ENCODE results near the gene EML2. TPM values are rescaled to one million over a fixed set of nuclear protein-coding genes. Genes with fewer than 3 reads are reported as not detected.

The EML2 gene
- total RNA-seq, 1 donor from 2014 or later, result 54.4 TPM

- Histone ChIP-seq H3K9me3 (no peaks in the 10 kb centered on the region), H3K4me3 (no peak overlapping the region), H3K27ac (no peak overlapping the region), H3K27me3 (no peaks in the 10 kb centered on the region), H3K36me3 (no peaks in the 10 kb centered on the region), H3K4me1 (no peaks in the 10 kb centered on the region)
- TF ChIP-seq CTCF (IDR thresholded peaks at IDR 0.05), result no peak
- intact Hi-C loops (cut with DNase I), result no loop called here
- DNase-seq (no peak), ATAC-seq (no peak)
These were observed 20.0 kb upstream of the EML2 start for GRCh38 chr19:45659096-45659729.

GRCh38 chr19:45657520-45658167 is 18.4 kb upstream of the EML2 start:
- intact Hi-C loops (cut with DNase I), result no loop called here
- H3K9me3 ChIP-seq, result no peaks in the 10 kb centered on the region
- DNase-seq (no peak), ATAC-seq (no peak)
- no peaks in the 10 kb centered on the region for H3K27me3 ChIP-seq
- no peak for TF ChIP-seq CTCF (IDR thresholded peaks at IDR 0.05)
- H3K27ac ChIP-seq, result no peak overlapping the region
- H3K4me3 ChIP-seq, result no peak overlapping the region
- no peaks in the 10 kb centered on the region for H3K4me1 ChIP-seq
- H3K36me3 ChIP-seq, result no peaks in the 10 kb centered on the region

- H3K4me1 ChIP-seq, result no peaks in the 10 kb centered on the region
- H3K27me3 ChIP-seq, result no peaks in the 10 kb centered on the region
- no peak for DNase-seq
- ATAC-seq, result no peak
- H3K36me3 ChIP-seq, result no peaks in the 10 kb centered on the region
- no peak for TF ChIP-seq CTCF (IDR thresholded peaks at IDR 0.05)
- no peak overlapping the region for H3K4me3 ChIP-seq
- H3K9me3 ChIP-seq, result no peaks in the 10 kb centered on the region
- H3K27ac ChIP-seq, result no peak overlapping the region
- intact Hi-C loops (cut with DNase I), result no loop called here
These were observed 15.9 kb upstream of the EML2 start for GRCh38 chr19:45655073-45655472.

- H3K9me3 ChIP-seq, result no peaks in the 10 kb centered on the region
- ATAC-seq (no peak), DNase-seq (no peak)
- no peaks in the 10 kb centered on the region for H3K36me3 ChIP-seq
- no peak overlapping the region for H3K27ac ChIP-seq
- H3K4me1 ChIP-seq, result no peaks in the 10 kb centered on the region
- no peaks in the 10 kb centered on the region for H3K27me3 ChIP-seq
- no peak overlapping the region for H3K4me3 ChIP-seq
- intact Hi-C loops (cut with DNase I), result no loop called here
- no peak for TF ChIP-seq CTCF (IDR thresholded peaks at IDR 0.05)
These were observed 14.4 kb upstream of the EML2 start for GRCh38 chr19:45653634-45654033.

GRCh38 chr19:45650722-45651121 is 11.5 kb upstream of the EML2 start:
- intact Hi-C loops (cut with DNase I), result no loop called here
- Histone ChIP-seq H3K4me1 (peaks cover 8% of the 10 kb centered on the region), H3K27ac (no peak overlapping the region), H3K4me3 (no peak overlapping the region), H3K36me3 (no peaks in the 10 kb centered on the region), H3K9me3 (no peaks in the 10 kb centered on the region), H3K27me3 (no peaks in the 10 kb centered on the region)
- no peak for DNase-seq
- ATAC-seq, result no peak
- no peak for TF ChIP-seq CTCF (IDR thresholded peaks at IDR 0.05)
